HepG2 (cell line): ENCODE data around the gene STARD13.

Experiments used
- FIP1L1 ChIP-seq: fragments of 200-400 bp; formaldehyde crosslinking; IDR thresholded peaks from 2 replicates; pipeline ENCODE4 v1.6.1; 2018; ENCODE audit warnings: low read depth, mild to moderate bottlenecking, low read length, moderate library complexity, borderline replicate concordance; ENCODE audit not compliant: insufficient read depth
- POLR2A ChIP-seq, 2 experiments: IDR thresholded peaks; 2 replicates each; pipeline ENCODE4 v1.6.1; 2011; ENCODE audit warnings: low read depth in 2 of 2, low read length in 2 of 2, mild to moderate bottlenecking in 1 of 2, moderate library complexity in 1 of 2; ENCODE audit not compliant: insufficient read depth in 1 of 2
- ZNF44 ChIP-seq: sonication (generic); formaldehyde crosslinking; IDR thresholded peaks from 2 replicates; pipeline ENCODE4 v1.5.1; 2020; ENCODE audit warnings: mild to moderate bottlenecking, missing genetic modification reagents
- ZNF629 ChIP-seq: sonication (generic); formaldehyde crosslinking; conservative IDR thresholded peaks from 2 replicates; pipeline ENCODE4 v1.5.0; 2020; ENCODE audit warnings: missing genetic modification reagents

GRCh38 chr13:33287142-33287882 lies 1.8 kb upstream of the STARD13 start:
- TF ChIP-seq ZNF44 (CRISPR knock-in tag) (no peak), ZNF629 (CRISPR knock-in tag) (no peak), POLR2A (IDR thresholded peaks at IDR 0.05; ENCODE audit: insufficient read depth in 1 of 2, low read depth in 2 of 2, low read length in 2 of 2) (no peak), FIP1L1 (no peak)
